Stimulated activated CD8-positive, alpha-beta memory T cell treated with anti-CD3 and anti-CD28 coated beads, Interleukin-4, amount 100 ng/mL, for 1 hour (primary cell): Measurements from ENCODE around the gene MDK.

ENCODE experiments used
- DNase-seq, 2 donors: peaks; one replicate each; pipeline ENCODE4 v3.0.0-alpha.2; 2020; ENCODE audit warnings: low read depth in 2 of 2, low spot score in 1 of 2

The MDK gene

DNA sequence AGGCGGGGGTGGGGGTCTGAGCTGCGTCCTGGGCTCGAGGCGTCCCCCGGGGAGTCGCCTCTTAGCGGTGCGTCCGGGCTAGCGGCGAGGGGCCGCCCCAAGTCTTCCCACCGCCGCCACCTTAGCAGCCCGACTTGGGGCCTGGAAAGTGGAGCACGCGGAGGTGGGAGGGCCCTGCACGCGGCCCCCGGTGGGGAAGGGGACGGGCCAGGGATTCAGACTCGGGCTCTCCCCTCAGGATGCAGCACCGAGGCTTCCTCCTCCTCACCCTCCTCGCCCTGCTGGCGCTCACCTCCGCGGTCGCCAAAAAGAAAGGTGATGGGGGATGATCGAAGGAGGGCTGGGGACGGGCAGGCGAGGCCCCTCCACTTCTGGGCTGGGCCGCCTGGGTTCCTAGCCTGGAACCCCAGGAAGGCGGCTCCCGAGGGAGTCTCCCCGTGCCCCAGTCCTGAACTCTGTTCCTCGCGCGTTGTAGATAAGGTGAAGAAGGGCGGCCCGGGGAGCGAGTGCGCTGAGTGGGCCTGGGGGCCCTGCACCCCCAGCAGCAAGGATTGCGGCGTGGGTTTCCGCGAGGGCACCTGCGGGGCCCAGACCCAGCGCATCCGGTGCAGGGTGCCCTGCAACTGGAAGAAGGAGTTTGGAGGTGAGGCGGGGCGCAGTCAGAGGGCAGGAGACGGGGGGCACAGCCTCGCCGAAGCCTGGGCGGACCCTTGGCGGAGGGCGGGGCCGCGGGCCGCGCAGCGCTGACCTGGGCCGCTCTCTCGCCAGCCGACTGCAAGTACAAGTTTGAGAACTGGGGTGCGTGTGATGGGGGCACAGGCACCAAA is 563 bp downstream of the MDK start:
- no peak for DNase-seq

DNA sequence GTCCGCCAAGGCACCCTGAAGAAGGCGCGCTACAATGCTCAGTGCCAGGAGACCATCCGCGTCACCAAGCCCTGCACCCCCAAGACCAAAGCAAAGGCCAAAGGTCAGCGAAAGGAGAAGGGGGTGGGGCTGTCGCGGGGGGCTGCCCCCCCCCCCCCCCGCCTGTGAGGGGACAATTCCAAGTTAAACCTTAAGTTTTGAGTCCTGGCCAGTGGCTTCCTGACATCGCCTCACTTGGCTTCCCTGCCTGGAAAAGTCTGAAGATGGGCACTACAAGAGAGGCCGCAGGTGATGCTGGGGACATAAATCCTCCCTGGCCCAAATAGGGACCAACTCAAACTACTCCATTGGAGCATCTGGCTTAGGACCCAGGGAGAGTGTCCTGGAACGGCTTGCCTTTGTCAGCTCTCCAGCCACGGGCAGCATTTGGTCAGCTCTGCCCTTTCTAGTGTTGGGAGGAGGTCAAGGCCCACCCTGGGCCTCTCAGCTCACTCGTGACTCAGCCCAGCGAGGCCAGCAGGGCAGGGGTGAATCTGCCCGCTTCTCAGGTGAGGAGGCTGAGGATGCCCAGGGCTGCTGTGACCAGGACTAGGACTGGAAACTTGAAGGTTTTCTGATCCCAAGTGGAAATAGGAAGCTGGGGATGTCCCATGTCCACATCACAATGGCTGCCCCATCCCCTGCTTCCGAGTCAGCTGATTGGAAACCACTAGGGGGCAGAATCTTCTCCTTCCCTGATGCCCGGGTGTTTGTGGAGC is 1.4 kb downstream of the MDK start:
- DNase-seq = no peak

DNA sequence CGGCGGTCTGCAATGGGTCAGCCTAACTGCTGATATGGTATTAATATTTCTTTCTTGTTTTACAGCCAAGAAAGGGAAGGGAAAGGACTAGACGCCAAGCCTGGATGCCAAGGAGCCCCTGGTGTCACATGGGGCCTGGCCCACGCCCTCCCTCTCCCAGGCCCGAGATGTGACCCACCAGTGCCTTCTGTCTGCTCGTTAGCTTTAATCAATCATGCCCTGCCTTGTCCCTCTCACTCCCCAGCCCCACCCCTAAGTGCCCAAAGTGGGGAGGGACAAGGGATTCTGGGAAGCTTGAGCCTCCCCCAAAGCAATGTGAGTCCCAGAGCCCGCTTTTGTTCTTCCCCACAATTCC is 1.9 kb downstream of the MDK start:
- DNase-seq = no peak

DNA sequence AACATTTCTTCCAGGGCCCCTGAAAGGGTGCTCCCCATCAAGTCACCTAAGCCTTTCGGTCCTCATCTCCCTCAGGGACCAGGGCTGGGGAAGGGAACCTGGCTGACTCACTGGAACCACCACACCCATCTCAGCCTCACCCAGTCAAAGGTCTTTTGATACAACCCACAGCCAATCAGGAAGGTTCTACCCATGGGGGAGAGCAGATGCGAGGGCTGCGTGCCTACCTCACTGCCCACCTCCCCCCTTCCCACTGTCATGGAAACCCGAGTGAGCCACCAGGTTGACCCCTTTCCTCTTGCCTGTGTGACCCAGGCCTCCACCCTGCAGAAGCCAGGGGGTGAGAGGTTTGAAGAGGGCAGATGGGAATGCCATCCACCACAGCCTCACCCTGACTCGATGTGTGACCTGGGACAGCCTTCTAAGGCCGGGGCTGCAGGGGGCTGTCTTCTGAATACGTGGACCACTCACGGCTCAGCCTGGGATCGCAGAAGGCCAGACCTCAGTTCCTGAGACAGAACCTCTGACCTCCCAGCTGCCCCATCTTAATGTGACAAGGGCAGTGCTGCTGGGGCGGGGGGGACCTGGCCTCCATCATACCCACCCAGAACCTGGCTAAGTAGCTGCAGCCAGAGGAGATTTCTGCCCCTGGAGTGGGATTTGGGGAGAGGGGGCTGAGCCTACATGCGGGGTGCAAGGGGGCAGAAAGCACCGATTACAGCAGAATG is 2.7 kb downstream of the MDK start:
- no peak for DNase-seq

DNA sequence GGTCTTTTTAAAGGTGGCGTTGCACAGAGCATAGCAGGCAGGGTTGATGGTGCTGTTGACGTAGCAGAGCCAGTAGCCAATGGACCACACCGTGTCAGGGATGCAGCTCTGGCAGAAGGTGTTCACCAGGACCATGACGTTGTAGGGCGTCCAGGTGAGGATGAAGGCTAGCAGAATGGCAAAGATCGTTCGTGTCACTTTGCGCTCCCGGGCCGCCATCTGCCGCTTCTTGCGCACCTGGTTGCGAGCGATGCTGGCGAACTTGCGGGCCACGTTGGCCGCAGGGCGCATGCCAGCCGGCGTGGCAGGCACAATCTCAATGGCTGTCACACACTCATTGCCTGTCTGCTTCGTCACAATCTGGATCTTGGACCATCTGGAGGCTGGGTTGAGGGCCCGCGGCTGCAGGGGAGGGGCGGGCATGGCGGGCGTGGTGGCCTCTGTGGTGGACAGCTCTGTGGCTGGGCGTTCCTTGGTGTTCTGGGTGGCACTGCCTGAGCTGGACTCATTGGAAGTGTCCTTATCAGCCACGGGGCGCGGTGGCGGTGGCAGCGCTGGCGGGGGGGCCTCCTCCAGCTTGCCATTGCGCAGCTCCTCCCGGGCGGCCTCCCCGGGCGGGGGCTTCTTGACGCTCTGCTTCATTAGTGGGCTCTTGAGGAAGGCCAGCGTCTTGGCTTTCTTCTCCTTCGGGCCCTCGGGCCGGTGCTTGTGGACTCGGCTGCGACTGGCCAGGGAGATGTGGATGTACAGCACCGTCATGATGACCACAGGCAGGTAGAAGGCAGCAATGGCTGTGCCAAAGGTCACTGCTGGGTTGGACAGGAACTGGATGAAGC is 3.9 kb downstream of the MDK start:
- DNase-seq = no peak

DNA sequence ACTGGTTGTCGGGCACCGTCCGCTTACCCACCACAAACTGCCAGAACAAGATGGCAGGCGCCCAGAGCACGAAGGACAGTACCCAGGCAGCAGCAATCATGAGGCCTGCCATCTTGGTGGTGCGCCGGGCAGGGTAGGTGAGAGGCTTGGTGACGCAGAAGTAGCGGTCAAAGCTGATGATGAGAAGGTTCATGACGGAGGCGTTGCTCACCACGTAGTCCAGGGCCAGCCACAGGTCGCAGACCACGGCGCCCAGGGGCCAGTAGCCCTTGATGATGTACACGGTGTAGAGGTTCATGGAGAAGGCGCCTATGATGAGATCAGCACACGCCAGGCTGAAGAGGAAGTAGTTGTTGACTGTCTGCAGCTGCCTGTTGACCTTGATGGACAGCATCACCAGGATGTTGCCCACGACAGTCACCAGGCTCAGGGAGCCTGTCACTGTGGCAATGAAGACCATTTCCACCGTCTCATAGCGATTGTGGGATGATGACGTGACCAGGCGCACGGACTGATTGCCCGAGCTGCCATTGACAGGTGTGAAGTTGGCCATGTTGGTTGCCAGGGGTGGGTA is 4.6 kb downstream of the MDK start:
- no peak for DNase-seq

DNA sequence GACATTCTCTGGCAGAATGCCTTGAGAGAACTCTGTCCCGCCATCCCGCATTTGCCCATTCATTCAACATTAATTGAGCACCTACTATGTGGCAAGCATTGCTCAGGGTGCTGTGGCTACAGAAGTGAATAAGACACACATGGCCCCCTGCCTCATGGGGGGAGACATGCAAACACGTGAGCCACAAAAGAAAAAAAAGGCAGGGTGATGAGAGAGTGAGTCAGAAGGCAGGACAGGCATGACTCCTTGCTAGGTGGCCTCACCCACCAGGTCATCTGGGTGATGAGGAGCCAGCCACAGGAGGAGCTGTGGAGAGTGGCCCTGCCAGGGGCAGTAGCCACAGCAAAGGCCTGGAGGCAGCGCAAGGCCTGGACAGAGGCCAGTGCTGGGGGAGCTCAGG is 5.2 kb downstream of the MDK start:
- DNase-seq = no peak

DNA sequence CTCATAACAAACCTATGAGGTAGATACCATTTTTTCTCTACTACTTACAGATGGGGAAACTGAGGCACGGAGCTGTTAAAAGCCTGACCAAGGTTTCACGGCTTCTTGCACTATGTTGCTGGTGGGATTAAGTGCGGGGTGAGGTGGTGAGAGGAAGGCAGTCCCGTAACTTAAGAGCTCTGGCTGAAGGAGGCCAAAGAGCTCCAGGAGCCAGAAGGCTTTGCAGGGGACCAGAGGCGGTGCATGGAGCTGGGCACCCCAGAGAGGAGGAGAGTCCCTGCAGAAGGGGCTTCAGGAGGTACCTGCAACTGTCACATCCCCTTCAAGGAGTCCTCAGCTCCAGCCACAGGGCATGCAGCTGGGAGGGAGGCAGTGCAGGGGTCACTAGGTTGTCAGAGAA is 6.0 kb downstream of the MDK start:
- DNase-seq = no peak

DNA sequence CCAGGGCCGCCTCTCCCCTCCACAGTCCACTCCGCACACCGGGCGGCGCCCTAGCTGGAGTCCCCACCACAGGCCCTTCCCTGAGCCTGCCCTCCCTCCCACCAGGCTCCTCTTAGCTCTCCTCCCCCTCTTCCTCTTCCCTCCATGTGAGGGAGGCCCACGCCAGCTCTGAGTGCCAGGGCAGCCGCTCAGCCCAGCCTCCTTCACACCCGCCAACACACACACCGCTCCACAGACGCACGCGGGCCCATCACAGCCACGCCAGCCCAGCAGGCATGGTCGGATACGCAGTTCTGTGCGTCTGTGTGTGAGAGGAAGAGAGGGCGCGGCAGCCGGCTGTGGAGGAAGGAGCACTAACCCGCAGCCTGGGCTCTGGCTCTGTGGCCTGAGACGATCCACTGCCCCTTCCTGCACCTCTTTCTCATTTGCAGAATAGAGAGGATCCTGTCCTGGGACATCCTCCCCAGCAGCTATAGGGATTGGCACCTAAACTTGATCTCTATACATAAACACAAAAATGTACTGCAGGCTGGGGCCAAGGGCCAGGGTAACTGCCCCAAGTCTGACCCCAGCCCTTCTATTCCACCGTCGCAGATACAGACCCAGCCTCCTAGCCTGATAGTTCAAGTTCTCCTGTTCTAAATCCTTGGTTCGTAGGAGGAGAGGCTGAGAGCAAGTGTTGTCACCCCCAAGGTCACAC is 6.6 kb downstream of the MDK start:
- DNase-seq = no peak

DNA sequence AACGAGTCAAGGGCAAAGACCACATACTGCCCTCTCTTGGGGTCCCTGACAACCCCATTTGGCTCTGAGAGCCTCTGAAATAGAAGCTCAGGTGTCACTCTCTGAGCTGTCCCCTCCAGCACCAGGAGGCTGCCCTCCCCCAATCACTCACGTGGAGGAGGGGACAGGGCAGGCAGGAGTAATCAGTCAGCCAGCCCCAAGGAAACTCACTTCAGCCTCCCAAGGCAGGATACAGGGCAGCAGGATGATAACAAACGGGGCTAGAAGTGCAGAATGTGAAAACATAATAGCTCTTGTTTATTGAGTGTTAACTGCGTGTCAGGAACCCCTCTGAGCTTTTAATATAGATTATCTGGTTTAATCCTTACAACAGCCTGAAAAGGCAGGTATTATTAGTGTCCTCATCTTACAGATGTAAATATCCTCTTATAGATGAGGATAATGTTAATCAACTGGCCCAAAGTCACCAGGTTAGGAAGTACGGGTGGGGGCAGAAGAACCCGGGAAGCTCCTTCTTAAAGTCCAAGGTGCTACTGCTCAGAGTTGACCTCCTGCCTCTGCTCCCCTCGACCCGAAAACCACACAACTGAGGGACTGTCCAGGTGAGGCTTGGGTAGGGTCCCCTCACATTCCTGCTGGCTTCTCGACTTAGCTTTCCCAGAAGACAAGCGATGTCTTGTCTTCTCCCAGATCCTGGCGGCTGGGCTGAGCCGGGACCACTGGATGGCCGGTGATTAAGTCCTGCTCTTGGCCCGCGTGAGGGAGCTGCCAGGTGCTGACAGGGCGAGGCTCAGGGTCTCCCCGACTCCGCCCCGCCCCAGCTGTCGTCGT is 7.4 kb downstream of the MDK start:
- no peak for DNase-seq

DNA sequence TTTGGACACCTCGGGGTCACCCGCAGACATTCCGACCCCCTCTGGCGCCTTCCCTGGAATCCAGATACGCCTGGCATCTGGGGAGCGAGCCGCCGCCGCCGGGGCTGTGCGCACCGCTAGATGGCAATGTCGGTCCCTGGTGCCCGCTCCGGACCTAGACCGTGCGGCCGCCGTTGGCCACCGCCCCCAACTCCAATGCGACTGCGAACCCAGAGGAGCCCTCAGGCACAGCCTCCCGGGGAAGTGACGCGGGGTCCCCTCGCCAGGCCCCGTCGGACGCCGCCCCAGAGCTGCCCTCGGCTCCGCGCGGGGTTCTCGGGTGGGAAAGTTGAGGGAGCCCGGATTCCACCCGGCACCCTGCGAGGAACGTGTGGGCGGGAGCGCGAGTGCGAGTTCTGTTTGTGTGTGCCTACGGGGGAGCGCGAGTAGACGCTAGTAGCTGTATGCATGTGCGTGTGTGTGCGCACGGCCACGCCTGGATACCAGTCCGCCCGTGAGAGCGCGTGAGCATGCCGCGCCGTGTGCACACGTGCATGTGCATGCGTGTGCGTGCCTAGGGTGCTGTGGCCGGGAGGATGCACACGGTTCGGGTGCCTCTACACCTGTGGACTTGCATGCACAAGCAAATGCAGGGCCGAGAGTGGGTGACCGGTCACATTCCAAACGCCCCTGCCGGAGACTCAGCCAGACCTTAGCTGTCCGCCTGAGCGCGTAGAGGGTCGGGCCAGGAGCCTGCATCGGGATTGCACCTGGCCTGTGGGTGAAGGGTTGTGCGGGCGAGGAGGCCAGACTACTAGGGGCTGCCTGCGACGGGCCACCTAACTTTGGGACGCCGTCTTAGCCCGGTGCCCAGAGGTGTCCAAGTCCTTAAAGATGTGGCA is 8.2 kb downstream of the MDK start:
- DNase-seq = no peak

DNA sequence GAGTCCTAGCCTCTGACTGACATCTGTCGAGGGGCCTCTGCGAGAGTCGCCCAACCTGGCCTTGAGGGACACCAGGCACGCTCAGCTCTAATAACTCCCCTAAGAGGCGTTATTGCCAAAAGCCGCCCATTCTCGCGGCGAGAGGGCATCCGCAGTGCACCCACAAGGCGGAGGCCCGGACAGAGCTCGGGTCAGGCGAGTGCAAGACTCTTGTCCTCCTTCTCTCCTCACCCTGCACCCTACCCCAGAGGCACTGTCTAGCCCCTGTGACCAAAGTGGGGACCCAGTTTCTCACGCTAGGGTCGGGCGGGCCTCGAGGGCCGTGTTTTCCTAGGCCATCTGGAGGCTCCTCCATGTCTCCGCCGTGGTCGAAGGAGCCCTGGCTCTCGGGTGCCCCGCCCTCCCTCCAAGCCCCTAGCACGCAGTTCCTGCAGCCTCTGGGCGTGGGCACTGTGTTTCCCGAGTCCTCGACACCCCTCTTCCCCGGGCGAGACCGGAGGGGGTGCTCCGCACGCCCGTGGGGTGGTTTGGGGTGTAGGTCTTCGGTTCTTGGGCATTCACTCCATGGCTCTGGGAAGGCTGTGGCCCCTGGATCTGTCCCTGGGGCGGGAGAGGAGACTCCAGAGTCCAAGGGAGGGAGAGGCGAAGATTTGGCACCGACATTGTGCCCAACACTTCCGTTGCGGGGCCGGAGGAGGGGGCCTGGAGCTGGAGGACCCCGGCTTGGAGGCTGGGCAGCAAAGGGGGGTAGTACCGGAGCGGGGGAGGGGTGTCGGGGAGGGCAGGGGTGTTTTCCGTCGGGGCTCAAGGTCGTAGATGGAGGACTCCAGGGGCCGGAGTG is 9.1 kb downstream of the MDK start:
- no peak for DNase-seq

DNA sequence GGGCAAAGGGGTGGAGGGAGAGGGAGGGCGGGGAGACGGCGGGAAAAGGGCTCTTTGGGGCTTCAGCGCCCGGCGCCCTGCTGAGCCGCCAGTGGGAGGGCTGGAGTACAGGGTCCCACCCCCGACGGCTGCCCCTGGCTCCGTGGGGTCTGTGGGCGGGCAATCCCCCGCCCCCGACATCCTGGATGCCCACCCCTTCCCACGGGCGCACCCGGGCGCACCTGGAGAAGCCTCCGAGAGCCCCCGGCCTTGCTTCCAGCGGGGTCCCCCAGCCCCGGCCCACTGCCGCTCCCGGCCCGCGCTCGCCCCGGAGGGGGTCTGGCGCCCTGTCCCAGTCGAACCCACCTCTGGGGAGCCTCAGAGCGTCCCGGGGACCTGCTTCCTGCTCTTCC is 9.7 kb downstream of the MDK start:
- DNase-seq = no peak

DNA sequence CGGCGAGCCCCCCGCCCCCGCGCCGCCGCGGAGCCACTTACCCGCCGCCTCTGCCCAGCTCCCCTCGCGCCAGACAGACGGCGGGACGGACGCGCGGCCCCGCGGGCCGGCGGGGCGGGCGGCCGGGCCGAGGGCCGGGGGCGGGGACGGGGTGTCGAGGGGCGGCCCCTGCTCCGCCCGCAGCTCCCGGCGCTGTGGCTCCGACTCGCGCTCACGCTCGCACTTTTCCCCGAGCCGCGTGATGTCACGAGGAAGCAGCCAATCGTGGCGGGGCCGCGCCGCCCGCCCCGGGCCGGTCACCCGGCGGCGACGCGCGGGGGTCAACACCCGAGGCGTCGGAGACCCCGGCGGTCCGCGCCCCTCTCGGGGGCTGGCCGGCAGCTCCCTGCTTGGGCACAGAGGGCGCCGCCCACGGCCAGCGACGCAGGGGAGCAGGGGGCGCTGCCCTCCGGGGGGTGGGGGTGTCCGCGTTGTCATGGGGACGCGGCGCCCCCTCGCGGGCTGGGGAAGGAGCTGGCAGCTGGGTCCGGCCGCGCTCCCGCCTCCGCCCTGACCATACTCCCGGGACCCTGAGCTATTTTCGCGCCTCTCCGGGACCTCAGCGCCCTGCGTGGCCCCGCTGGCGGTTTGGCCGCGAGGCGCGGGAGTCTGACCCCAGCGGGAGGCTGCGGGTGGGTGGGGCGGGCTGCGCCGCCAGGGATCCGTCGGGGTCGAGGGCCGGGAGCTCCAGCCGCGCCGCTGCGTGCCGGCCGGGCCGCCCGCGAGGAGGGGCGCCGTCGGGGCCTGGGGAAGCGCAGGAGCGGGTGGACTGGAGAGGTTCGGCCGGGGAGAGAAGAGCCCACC is 10.3 kb downstream of the MDK start, which contains the start of gene CHRM4:
TSS of gene CHRM4 (minus strand) at position 199 of the 843 bp plus-strand sequence. CDS start 5,219 bp downstream, outside the sequence.
- DNase-seq = no peak

DNA sequence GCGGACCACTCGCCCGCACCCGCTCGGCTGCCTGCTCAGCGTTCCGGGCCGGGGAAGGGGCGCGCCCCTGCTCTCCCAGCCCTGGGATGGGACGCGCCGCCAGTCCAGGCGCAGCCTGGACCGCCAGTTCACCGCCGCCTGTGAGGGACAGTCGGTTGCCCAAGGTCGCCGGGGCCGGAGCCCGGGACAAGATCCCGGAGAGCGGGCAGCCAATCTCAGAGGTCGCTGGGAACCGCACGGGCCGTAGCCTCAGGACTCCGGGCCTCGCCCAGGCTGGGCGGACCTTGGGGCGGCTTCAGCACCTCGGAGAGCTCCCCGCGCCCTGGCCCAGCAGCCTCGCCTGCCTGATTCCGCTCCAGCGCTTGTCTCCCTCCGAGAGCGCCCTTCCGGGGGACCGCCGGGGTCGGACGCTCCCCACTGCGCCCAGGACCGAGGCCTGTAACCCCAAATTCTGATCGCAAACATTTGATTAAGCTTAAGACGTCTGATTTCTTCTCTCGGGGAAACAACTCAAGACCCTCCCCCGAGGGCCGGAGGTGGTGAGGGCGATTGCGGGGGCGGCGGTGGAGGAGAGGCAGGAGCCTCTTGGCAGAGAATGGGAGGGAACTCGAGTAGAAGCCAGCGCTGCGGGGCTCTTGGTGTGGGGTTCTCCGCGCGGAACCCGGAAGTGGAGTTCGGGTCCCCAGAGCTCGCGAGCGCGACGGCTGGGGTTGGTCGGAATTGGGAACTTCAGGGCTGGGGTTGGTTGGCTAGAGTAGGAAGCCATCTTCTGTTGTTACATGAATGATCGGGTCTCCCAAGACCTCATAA is 11.2 kb downstream of the MDK start:
- peak; percentile 42 to 52 for DNase-seq

DNA sequence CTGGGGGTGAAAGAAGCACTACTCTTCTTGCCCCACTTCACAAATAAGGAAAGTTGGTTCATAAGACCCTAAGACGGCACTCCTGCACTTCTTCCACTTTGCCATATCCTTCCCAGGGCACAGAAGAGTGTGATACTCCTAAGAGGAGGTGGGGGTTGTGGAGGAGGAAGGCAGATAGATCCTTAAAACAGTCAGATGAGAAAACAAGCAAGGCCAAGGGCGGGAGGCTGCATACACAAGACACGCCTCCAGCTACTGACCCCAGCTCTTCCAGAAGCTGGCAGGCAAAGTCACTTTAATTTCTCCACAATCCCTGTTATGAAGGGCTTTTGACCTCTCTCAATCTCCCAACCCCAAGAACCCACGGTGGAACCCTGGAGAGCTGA is 11.8 kb downstream of the MDK start:
- no peak for DNase-seq
